Fibroblast of skin of left quadriceps (primary cell): Measurements from ENCODE around the gene NCSTN.

Experiments used
- DNase-seq, 2 experiments: peaks; one replicate each; pipeline ENCODE4 v3.0.0-alpha.2; 2013; ENCODE audit warnings: low read depth in 2 of 2

The NCSTN gene

GRCh38 chr1:160406131-160406968, 63.2 kb downstream of the NCSTN start:
- DNase-seq: no peak

GRCh38 chr1:160407839-160408801, 64.9 kb downstream of the NCSTN start:
- no peak for DNase-seq
